ENCODE data around the gene RAB13. TPM values are rescaled to one million over a fixed set of nuclear protein-coding genes. Genes with fewer than 3 reads are reported as not detected.

Gene RAB13
- total and polyA plus RNA-seq, 2 of the 13 experiments (the other 11 are each of a cell fraction or from before 2014, with no cell fraction given), result 15.9 to 24.7 TPM

- TF ChIP-seq UBTF (CRISPR knock-in tag; IDR thresholded peaks at IDR 0.05) (peak; percentile 93), HNRNPLL (IDR thresholded peaks at IDR 0.05; ENCODE audit: low read depth, low read length, poor library complexity, severe bottlenecking) (peak; percentile 78), CHD2 (IDR thresholded peaks at IDR 0.05; ENCODE audit: low read depth, low read length) (peak; percentile 62; the same call in 1 of the 2 replicates), HBP1 (CRISPR knock-in tag; IDR thresholded peaks at IDR 0.05; ENCODE audit: low read depth) (peak; percentile 59; the same call in 1 of the 2 replicates), PCBP2 (optimal IDR thresholded peaks at IDR 0.05; ENCODE audit: low read depth, low read length, poor library complexity, severe bottlenecking) (peak; percentile 35), NKX3-1 (CRISPR knock-in tag; IDR thresholded peaks at IDR 0.05) (peak; percentile 79; the same call in 1 of the 2 replicates), GABPA (IDR thresholded peaks at IDR 0.05; ENCODE audit: low read depth, low read length) (peak; percentile 80), GABPA (CRISPR knock-in tag; IDR thresholded peaks at IDR 0.05; ENCODE audit: low read depth) (peak; percentile 96), NFYC (CRISPR knock-in tag; IDR thresholded peaks at IDR 0.05) (peak; percentile 44; the same call in 1 of the 2 replicates), CBFB (CRISPR knock-in tag; IDR thresholded peaks at IDR 0.05) (peak; percentile 28; the same call in 1 of the 2 replicates), ZNF230 (CRISPR knock-in tag; IDR thresholded peaks at IDR 0.05) (peak; percentile 29; the same call in 1 of the 2 replicates), TBX2 (CRISPR knock-in tag; IDR thresholded peaks at IDR 0.05; ENCODE audit: borderline replicate concordance) (peak; percentile 52; the same call in 1 of the 2 replicates), ZBTB42 (CRISPR knock-in tag; IDR thresholded peaks at IDR 0.05) (0 out of 2 replicates have a peak, but pooled peaks have one; percentile 57), ZNF333 (CRISPR knock-in tag; IDR thresholded peaks at IDR 0.05; ENCODE audit: borderline replicate concordance) (peak; percentile 45; the same call in 1 of the 2 replicates)
- TF ChIP-seq, protein P1, sequence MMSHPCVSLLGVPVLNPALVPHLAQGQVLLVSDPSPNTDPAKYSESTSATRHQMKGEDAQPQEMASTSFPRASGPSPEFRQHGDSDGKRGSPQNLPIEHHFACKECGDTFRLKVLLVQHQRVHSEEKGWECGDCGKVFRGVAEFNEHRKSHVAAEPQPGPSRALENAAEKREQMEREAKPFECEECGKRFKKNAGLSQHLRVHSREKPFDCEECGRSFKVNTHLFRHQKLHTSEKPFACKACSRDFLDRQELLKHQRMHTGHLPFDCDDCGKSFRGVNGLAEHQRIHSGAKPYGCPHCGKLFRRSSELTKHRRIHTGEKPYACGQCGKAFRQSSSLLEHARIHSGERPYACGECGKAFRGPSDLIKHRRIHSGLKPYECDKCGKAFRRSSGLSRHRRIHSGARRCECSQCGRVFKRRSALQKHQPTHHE (CRISPR knock-in tag; IDR thresholded peaks at IDR 0.05; ENCODE audit: borderline replicate concordance), result peak; percentile 83; the same call in 1 of the 2 replicates
- TF ChIP-seq, protein P2, sequence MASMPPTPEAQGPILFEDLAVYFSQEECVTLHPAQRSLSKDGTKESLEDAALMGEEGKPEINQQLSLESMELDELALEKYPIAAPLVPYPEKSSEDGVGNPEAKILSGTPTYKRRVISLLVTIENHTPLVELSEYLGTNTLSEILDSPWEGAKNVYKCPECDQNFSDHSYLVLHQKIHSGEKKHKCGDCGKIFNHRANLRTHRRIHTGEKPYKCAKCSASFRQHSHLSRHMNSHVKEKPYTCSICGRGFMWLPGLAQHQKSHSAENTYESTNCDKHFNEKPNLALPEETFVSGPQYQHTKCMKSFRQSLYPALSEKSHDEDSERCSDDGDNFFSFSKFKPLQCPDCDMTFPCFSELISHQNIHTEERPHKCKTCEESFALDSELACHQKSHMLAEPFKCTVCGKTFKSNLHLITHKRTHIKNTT (CRISPR knock-in tag; IDR thresholded peaks at IDR 0.05), result peak; percentile 62; the same call in 1 of the 2 replicates
- TF ChIP-seq, protein P3, sequence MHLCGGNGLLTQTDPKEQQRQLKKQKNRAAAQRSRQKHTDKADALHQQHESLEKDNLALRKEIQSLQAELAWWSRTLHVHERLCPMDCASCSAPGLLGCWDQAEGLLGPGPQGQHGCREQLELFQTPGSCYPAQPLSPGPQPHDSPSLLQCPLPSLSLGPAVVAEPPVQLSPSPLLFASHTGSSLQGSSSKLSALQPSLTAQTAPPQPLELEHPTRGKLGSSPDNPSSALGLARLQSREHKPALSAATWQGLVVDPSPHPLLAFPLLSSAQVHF (CRISPR knock-in tag; IDR thresholded peaks at IDR 0.05), result peak; percentile 59; the same call in 1 of the 2 replicates
- TF ChIP-seq, protein P4, sequence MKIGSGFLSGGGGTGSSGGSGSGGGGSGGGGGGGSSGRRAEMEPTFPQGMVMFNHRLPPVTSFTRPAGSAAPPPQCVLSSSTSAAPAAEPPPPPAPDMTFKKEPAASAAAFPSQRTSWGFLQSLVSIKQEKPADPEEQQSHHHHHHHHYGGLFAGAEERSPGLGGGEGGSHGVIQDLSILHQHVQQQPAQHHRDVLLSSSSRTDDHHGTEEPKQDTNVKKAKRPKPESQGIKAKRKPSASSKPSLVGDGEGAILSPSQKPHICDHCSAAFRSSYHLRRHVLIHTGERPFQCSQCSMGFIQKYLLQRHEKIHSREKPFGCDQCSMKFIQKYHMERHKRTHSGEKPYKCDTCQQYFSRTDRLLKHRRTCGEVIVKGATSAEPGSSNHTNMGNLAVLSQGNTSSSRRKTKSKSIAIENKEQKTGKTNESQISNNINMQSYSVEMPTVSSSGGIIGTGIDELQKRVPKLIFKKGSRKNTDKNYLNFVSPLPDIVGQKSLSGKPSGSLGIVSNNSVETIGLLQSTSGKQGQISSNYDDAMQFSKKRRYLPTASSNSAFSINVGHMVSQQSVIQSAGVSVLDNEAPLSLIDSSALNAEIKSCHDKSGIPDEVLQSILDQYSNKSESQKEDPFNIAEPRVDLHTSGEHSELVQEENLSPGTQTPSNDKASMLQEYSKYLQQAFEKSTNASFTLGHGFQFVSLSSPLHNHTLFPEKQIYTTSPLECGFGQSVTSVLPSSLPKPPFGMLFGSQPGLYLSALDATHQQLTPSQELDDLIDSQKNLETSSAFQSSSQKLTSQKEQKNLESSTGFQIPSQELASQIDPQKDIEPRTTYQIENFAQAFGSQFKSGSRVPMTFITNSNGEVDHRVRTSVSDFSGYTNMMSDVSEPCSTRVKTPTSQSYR (CRISPR knock-in tag; IDR thresholded peaks at IDR 0.05; ENCODE audit: borderline replicate concordance), result no peak
Measured at GRCh38 chr1:153958111-153958960, 27.8 kb downstream of the RAB13 start, which contains the start of gene CRTC2 (continued).
